ENCODE data around the gene ANGEL2.

- TF ChIP-seq YY1 (IDR thresholded peaks at IDR 0.05; ENCODE audit: insufficient read depth, insufficient read length) (no peak), ZNF274 (IDR thresholded peaks at IDR 0.05; ENCODE audit: low read depth, low read length) (no peak), SUZ12 (IDR thresholded peaks at IDR 0.05; ENCODE audit: extremely low read depth, insufficient read depth, insufficient read length) (no peak)
These were observed 19.9 kb upstream of the ANGEL2 start for GRCh38 chr1:213035573-213035972.
